Neutrophil (primary cell): Measurements from ENCODE around the gene BRINP3.

ENCODE experiments used
- H3K27ac ChIP-seq: fragments of 200-600 bp; sonication (generic); 2 replicates; pipeline ENCODE4 v1.5.1; 2016; ENCODE audit warnings: mild to moderate bottlenecking, moderate library complexity
- H3K27me3 ChIP-seq: fragments of 200-600 bp; sonication (generic); 2 replicates; pipeline ENCODE4 v1.6.0; 2016; ENCODE audit warnings: mild to moderate bottlenecking
- H3K36me3 ChIP-seq: fragments of 200-600 bp; sonication (generic); 2 replicates; pipeline ENCODE4 v1.5.1; 2017
- H3K4me1 ChIP-seq, 2 experiments: fragments of 200-600 bp in 1 of 2; sonication (generic) in 1 of 2; 1 replicate in 1 of 2; 2 replicates in 1 of 2; pipeline versions ENCODE4 v1.5.1 to v1.6.1; 2013 to 2016; ENCODE audit warnings: low read depth in 1 of 2, low read length in 1 of 2, mild to moderate bottlenecking in 1 of 2, moderate library complexity in 1 of 2; ENCODE audit not compliant: control insufficient read depth in 1 of 2, insufficient read depth in 1 of 2
- H3K4me3 ChIP-seq, 2 experiments: fragments of 200-600 bp in 1 of 2; sonication (generic) in 1 of 2; 1 replicate in 1 of 2; 2 replicates in 1 of 2; pipeline ENCODE4 v1.5.1; 2013 to 2016; ENCODE audit warnings: low read depth in 1 of 2, low read length in 1 of 2, mild to moderate bottlenecking in 1 of 2, moderate library complexity in 1 of 2
- H3K9me3 ChIP-seq: fragments of 200-600 bp; sonication (generic); 2 replicates; pipeline ENCODE4 v1.5.1; 2016
- TF ChIP-seq, protein P1 (sequence below): fragments of 200-600 bp; sonication (generic); IDR thresholded peaks from 2 replicates; pipeline ENCODE4 v1.5.1; 2016; ENCODE audit warnings: antibody characterized with exemption

BRINP3 gene

DNA sequence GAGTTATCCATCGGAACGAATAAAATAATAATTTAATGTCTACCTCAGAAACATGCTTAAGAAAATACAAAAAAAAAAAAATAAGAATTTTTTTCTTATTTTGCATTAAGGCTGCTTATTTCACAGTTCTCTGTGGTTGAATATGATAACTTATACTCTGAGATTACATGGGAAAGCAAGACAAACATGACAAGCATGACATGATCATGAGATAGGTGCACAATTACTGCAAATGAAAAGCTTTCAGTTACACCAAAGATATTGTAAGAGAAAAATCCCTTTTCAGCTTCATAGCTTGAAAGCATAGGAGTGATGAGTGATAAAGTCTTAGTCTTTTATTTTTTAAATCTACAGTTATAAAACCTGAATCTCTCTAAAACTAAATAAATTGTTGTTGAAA, 154.1 kb downstream of the BRINP3 start:
- Histone ChIP-seq H3K9me3 (no peaks in the 10 kb centered on the region), H3K4me1 (no peaks in the 10 kb centered on the region), H3K4me3 (no peak overlapping the region), H3K36me3 (no peaks in the 10 kb centered on the region), H3K27me3 (no peaks in the 10 kb centered on the region), H3K27ac (no peak overlapping the region)
- TF ChIP-seq, protein P1, sequence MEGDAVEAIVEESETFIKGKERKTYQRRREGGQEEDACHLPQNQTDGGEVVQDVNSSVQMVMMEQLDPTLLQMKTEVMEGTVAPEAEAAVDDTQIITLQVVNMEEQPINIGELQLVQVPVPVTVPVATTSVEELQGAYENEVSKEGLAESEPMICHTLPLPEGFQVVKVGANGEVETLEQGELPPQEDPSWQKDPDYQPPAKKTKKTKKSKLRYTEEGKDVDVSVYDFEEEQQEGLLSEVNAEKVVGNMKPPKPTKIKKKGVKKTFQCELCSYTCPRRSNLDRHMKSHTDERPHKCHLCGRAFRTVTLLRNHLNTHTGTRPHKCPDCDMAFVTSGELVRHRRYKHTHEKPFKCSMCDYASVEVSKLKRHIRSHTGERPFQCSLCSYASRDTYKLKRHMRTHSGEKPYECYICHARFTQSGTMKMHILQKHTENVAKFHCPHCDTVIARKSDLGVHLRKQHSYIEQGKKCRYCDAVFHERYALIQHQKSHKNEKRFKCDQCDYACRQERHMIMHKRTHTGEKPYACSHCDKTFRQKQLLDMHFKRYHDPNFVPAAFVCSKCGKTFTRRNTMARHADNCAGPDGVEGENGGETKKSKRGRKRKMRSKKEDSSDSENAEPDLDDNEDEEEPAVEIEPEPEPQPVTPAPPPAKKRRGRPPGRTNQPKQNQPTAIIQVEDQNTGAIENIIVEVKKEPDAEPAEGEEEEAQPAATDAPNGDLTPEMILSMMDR, result no peak

DNA sequence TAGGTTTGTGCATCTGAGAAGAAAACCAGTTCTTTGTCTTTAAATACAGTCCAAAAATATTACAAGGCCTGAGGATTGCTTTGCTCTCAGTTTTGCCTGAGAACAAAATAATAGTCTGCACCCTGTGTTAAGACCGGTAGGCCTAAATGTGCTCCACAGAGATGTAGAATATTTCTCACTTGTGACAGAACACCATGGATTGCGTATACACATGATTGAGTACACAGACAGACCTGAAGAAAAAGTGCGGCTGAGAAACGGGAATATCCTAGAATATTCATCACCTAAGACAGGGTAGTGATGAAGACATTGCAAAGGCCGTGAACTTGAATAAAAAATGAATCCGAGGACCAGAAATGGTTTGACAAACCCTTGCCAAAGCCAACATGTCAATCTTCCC, 155.4 kb downstream of the BRINP3 start:
- no peak overlapping the region for H3K4me3 ChIP-seq
- H3K9me3 ChIP-seq, result no peaks in the 10 kb centered on the region
- H3K27me3 ChIP-seq, result no peaks in the 10 kb centered on the region
- TF ChIP-seq, protein P1, result no peak
- H3K4me1 ChIP-seq, result no peaks in the 10 kb centered on the region
- no peaks in the 10 kb centered on the region for H3K36me3 ChIP-seq
- H3K27ac ChIP-seq, result no peak overlapping the region

DNA sequence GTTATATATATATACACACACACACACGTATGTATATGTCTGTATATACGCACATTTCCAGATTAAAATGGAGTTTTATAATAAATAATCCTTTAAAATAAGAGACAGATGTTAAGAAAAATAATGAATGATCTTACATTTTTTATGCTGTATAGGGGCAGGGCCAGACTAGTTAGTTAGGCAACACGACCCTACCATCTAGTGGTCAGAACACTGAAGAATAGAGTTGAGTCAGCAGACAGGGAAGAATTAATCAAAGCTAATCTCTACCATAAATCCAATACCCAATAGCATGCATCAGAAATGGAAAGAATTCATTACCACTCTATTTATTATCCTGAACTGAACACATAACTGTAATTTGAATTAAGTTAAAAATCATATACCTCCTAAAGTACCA, 156.7 kb downstream of the BRINP3 start:
- Histone ChIP-seq H3K27ac (no peak overlapping the region), H3K27me3 (no peaks in the 10 kb centered on the region), H3K4me1 (no peaks in the 10 kb centered on the region), H3K4me3 (no peak overlapping the region), H3K9me3 (no peaks in the 10 kb centered on the region), H3K36me3 (no peaks in the 10 kb centered on the region)
- TF ChIP-seq, protein P1, result no peak

DNA sequence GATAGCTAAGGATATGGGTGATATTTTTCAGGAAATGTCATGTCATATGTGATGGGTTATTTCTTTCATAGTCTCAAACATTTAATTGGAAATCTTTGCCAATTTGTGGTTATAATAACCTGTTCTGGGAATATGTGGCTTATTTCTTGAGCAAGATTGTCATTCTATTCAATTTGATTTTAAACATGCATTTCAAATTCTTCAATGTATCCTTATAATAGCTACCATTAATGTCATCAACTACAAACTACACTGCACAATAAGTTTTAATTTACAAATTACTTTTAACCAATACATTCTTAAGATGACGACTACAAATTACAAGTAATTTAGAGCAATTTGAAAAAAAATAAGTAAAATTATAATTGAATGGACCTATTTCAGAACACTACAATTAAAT, 164.9 kb downstream of the BRINP3 start:
- no peaks in the 10 kb centered on the region for H3K36me3 ChIP-seq
- no peak overlapping the region for H3K27ac ChIP-seq
- no peak overlapping the region for H3K4me3 ChIP-seq
- H3K9me3 ChIP-seq, result no peaks in the 10 kb centered on the region
- no peaks in the 10 kb centered on the region for H3K4me1 ChIP-seq
- TF ChIP-seq, protein P1, result no peak
- H3K27me3 ChIP-seq, result no peaks in the 10 kb centered on the region

DNA sequence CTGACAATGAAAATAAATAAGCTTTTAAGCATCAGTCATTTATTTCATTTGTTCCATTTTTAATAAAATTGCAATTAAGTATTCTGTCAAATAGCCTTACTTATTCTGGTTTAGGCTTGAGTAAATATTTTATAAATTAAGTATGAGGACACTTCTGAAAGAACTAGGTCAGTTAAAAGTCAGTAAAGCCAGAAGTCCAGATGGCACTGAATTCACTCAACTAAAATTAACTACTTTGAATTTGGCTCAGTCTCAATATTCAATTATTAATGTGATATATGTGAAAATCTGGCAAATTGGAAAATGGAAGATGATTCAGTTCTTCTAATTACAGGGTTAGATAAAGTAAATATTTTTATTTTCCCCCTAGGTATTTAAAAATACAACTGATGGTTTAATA, 174.2 kb downstream of the BRINP3 start:
- TF ChIP-seq, protein P1, result no peak
- Histone ChIP-seq H3K36me3 (no peaks in the 10 kb centered on the region), H3K9me3 (peaks cover 4% of the 10 kb centered on the region), H3K4me3 (no peak overlapping the region), H3K4me1 (no peaks in the 10 kb centered on the region), H3K27me3 (no peaks in the 10 kb centered on the region), H3K27ac (no peak overlapping the region)

DNA sequence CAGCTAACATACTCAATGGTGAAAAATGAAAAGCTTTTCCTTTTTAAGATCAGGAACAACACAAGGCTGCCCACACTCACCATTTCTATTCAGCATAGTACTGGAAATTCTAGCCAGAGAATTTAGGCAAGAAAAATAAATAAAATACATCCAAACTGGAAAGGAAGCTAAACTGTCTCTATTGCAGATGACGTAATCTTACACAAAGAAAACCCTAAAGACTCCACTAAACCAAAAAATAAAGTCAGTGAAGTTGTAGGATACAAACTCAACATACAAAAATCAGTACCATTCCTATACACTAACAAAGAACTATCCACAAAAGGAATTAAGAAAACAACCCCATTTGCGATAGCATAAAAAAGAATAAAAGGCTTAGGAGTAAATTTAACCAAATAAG, 181.2 kb downstream of the BRINP3 start:
- Histone ChIP-seq H3K9me3 (no peaks in the 10 kb centered on the region), H3K27ac (no peak overlapping the region), H3K4me3 (no peak overlapping the region), H3K27me3 (no peaks in the 10 kb centered on the region), H3K4me1 (no peaks in the 10 kb centered on the region), H3K36me3 (no peaks in the 10 kb centered on the region)
- TF ChIP-seq, protein P1, result no peak
